Activated naive CD4-positive, alpha-beta T cell treated with anti-CD3 and anti-CD28 coated beads, Interleukin-2, amount 50 U/mL, for 24 hours (primary cell): ENCODE measurements around the gene ESYT2.
A peak's percentile ranks its signal among the peaks of the same experiment; 100 is the strongest.
"Not testable (repeated sequence)": the region's sequence is repeated elsewhere in the genome, so short reads cannot be mapped to it uniquely, and the experiment has no call there.

ENCODE experiments used
- H3K27ac Mint-ChIP-seq: one replicate; pipeline ENCODE4 v1.8.0; 2021; ENCODE audit warnings: mild to moderate bottlenecking, mixed read lengths
- H3K27me3 Mint-ChIP-seq: one replicate; pipeline ENCODE4 v1.8.0; 2021; ENCODE audit warnings: mixed read lengths
- H3K36me3 Mint-ChIP-seq: one replicate; pipeline ENCODE4 v1.8.0; 2021; ENCODE audit warnings: mixed read lengths
- H3K4me1 Mint-ChIP-seq: one replicate; pipeline ENCODE4 v1.8.0; 2021; ENCODE audit warnings: mixed read lengths
- H3K4me3 Mint-ChIP-seq: one replicate; pipeline ENCODE4 v1.8.0; 2021; ENCODE audit warnings: mild to moderate bottlenecking, mixed read lengths
- H3K9me3 Mint-ChIP-seq: one replicate; pipeline ENCODE4 v1.8.0; 2021; ENCODE audit warnings: mixed read lengths

Gene ESYT2

DNA sequence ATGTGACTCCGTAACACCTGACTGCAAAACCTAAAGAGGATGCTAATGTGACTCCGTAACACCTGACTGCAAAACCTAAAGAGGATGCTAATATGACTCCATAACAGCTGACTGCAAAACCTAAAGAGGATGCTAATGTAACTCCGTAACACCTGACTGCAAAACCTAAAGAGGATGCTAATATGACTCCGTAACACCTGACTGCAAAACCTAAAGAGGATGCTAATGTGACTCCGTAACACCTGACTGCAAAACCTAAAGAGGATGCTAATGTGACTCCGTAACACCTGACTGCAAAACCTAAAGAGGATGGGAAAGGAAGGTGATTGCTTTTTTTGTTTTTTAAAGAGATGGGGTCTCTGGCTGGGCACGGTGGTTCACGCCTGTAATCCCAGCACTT lies 9.9 kb upstream of the ESYT2 start:
- peaks cover 14% of the 10 kb centered on the region for H3K4me1 Mint-ChIP-seq
- not testable (repeated sequence) for H3K36me3 Mint-ChIP-seq, H3K27me3 Mint-ChIP-seq, H3K4me3 Mint-ChIP-seq, H3K9me3 Mint-ChIP-seq, H3K27ac Mint-ChIP-seq

DNA sequence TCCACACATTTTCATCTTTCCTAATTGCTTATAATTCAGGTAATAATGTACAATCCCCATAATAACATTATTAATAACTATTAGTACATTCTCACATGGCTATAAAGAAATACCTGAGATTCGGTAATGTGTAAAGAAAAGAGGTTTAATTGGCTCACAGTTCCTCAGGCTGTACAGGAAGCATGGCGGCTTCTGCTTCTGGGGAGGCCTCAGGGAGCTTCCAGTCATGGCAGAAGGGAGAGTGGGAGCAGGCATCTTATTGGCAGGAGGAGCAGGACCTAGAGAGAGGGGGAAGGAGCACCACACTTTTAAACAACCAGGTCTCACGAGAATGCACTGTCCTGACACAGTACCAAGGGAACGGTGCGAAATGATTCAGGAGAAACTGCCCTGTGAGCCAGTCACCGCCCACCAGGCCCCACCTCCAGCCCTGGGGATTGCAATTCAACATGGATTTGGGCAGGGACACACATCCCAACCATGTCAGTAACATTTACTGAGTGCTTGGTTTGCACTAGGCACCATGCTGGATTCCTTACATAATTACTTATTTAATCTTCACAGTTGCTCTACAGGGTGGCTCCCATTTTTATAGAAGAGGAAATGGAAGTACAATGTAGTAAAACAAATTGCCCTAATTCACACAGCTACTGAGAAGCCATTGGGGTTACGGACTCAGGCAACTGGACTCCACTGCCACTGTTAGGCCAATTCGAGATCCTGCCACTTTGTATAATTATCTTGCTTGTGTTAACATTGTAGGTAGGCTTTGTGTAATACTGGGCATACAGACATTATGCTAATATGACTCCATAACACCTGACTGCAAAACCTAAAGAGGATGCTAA lies 8.7 kb upstream of the ESYT2 start:
- Mint-ChIP-seq H3K27ac (no peak overlapping the region), H3K4me1 (peaks cover 9% of the 10 kb centered on the region), H3K36me3 (no peaks in the 10 kb centered on the region), H3K27me3 (no peaks in the 10 kb centered on the region), H3K4me3 (no peak overlapping the region), H3K9me3 (no peaks in the 10 kb centered on the region)

DNA sequence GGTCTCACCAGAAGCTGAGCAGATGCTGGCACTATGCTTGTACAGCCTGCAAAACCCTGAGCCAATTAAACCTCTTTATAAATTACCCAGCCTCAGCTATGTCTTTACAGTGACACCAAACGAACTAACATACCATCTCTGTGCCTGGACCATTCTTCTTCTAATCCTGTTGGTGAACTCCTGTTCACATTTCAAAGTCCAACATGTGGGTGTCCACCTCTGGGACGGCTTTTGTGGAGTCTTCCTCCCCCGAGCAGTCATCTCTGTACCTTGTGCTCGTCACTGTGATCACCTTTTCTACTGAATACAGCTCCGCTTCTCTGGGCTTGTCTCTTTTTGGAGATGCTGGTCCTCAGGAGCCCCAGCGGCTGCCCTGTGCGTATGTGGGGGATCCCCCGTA lies 7.4 kb upstream of the ESYT2 start:
- Mint-ChIP-seq H3K4me3 (no peak overlapping the region), H3K4me1 (no peaks in the 10 kb centered on the region), H3K27ac (no peak overlapping the region), H3K9me3 (no peaks in the 10 kb centered on the region), H3K36me3 (no peaks in the 10 kb centered on the region), H3K27me3 (no peaks in the 10 kb centered on the region)

DNA sequence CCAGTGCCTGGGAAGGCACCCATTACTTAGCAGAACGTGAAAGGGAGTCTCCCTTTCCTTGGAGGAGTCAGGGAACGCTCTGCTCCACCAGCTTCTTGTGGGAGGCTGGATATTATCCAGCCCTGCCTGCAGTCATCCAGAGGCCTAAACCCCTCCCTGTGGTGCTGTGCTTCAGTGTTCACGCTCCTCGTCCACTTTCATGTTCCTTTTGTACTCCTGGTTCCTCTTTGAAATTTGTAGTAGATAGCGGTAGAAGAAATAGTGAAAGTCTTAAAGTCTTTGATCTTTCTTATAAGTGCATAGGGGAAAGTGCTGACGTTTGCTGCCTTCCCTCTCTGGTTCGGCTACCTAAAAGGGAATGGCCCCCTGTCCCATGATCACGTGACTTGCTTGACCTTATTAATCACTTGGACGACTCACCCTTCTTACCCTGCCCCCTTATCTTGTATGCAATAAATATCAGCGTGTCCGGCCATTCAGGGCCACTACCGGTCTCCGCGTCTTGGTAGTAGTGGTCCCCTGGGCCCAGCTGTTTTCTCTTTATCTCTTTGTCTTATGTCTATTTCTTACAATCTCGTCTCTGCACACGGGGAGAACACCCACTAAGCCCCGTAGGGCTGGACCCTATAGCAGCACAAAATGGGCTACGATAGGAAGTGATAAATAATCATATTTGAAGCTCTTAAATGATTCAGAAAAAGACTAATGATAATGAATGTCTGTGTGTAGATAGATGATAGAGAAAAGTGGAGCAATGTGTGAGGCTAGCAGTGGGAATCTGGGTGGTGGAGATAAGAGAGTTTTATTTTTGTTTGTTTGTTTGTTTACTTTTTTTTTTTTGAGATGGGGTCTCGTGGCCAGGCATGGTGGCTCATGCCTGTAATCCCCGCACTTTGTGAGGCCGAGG lies 5.8 kb upstream of the ESYT2 start:
- H3K9me3 Mint-ChIP-seq, result no peaks in the 10 kb centered on the region
- no peaks in the 10 kb centered on the region for H3K36me3 Mint-ChIP-seq
- H3K4me3 Mint-ChIP-seq, result no peak overlapping the region
- H3K27ac Mint-ChIP-seq, result no peak overlapping the region
- H3K27me3 Mint-ChIP-seq, result no peaks in the 10 kb centered on the region
- peaks cover 9% of the 10 kb centered on the region for H3K4me1 Mint-ChIP-seq

DNA sequence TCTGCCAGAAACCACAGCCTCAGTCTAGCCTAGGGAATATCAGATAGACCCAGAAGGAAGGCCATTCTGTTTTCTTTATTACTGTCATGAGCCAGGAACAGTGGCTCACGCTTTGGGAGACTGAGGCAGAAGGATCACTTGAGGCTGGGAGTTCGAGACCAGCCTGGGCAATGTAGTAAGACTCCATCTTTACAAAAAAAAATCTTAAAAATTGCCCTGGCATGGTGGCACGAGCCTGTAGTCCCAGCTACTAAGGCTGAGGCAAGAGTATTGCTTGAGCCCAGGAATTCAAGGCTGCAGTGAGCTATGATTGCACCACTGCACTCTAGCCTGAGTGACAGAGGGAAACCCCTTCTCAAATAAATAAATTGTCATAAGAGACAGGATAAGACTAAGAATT lies 3.7 kb upstream of the ESYT2 start:
- H3K4me1 Mint-ChIP-seq, result peaks cover 10% of the 10 kb centered on the region
- no peaks in the 10 kb centered on the region for H3K9me3 Mint-ChIP-seq
- no peaks in the 10 kb centered on the region for H3K36me3 Mint-ChIP-seq
- H3K27ac Mint-ChIP-seq, result no peak overlapping the region
- no peaks in the 10 kb centered on the region for H3K27me3 Mint-ChIP-seq
- no peak overlapping the region for H3K4me3 Mint-ChIP-seq

DNA sequence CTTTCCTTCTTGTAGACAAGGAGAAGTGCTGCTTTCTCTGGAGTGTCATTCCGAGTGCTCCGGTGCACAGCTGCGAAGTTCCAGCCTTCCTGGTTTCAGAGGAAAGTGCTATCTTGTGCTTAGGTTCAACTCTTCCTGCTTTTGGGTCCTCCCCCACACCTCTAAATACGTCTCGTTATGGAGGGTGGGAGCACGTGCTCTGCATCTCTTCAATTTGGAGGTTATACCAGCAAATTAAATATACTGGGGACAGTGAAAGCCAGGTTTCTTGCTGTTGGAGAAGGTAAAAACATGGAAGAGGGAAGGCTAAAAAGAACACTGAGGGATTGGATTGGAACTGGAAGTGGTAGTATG lies 2.4 kb upstream of the ESYT2 start:
- Mint-ChIP-seq H3K27me3 (no peaks in the 10 kb centered on the region), H3K36me3 (peaks cover 2% of the 10 kb centered on the region), H3K27ac (no peak overlapping the region)

DNA sequence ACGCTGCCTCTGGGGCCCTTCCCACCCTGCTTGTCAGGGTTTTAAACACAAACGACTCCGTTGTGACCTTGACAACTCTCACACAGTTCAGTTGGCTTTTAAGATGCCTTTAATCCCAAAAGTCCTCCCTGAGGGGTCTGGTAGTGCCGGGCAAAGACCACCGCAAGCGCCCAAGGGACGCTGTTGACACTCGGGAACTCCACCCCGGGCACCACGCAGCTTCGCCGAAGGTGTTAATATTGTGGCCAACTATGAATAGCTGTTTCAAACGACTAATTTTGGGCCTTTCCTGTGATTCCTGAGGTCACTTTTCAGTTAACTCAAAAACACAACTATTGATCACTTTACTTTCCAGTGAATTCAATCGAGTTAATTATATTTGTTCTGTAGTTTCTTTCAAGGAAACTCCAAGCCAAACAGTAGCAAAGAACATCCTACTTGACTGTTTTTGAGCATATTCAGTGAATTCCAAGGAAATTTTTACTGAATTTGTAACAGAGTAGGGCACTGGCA lies 958 bp upstream of the ESYT2 start:
- H3K27ac Mint-ChIP-seq, result peak overlapping the region; percentile 91
- H3K9me3 Mint-ChIP-seq, result no peaks in the 10 kb centered on the region
- peaks cover 29% of the 10 kb centered on the region for H3K4me1 Mint-ChIP-seq
- H3K27me3 Mint-ChIP-seq, result no peaks in the 10 kb centered on the region
- H3K4me3 Mint-ChIP-seq, result peak overlapping the region; percentile 80
- H3K36me3 Mint-ChIP-seq, result peaks cover 2% of the 10 kb centered on the region

More for the DNA sequence above, 2.4 kb upstream of the ESYT2 start:
- Mint-ChIP-seq H3K4me1 (peaks cover 19% of the 10 kb centered on the region), H3K4me3 (no peak overlapping the region), H3K9me3 (no peaks in the 10 kb centered on the region)

DNA sequence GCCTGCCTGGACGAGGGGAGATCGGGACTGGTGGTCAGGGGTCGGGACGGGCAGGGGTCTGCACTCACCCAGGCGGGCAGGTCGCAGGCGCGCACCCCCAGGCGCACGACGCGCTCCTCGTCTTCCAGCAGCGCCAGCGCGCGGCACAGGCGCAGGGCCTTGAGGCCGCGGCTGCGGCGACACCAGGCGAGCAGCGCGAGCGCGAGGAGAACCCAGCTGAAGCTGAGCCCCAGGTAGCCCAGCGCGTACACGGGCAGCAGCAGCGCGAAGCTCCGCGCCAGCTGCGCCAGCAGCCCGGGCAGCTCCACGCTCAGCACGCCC lies 328 bp downstream of the ESYT2 start:
- no peak overlapping the region for H3K27ac Mint-ChIP-seq

DNA sequence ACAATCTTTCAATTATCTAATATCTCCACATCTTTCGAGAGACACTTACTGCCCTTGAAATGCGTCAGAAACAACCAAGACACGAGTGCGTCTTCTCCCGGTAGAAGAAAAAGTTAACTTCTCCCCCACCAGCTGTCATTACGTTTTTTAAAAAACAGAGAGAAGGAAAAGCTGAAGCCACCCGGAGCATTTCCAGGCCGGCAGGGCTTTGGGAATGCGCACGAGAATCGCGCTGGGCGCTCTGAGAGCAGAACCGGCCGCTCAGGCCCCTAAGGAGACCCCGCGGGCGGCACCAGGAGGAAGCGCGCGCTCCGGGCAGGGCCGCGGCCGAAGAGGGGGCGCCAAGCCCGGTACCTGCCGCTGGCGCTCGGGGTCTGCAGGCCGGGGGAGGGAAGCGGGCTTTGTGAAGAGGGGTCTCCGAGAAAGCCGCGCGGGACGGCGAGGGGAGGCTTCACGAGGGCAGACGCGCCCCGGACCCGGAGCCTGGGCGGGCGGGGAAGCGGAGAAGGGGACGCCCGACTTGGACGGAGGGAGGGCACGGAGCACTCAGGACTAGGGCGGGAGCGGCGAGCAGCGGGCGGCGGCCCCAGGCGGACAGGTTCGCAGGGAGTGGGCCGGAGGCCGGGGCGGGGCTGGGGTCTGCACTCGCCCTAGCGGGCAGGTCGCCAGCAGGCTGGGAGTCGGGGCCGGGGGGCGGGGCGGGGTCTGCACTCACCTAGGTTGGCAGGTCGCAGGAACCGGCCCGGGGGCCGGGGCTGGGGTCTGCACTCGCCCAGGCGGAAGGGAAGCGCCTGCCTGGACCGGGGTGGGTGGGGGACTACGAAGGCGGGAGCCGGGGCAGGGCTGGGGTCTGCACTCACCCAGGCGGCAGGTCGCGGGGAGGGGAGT lies 932 bp downstream of the ESYT2 start:
- peak overlapping the region; percentile 94 for H3K4me3 Mint-ChIP-seq
- H3K36me3 Mint-ChIP-seq, result peaks cover 2% of the 10 kb centered on the region
- peaks cover 46% of the 10 kb centered on the region for H3K4me1 Mint-ChIP-seq
- H3K27ac Mint-ChIP-seq, result peak overlapping the region; percentile 93
- no peaks in the 10 kb centered on the region for H3K9me3 Mint-ChIP-seq
- H3K27me3 Mint-ChIP-seq, result no peaks in the 10 kb centered on the region

More for the DNA sequence above, 328 bp downstream of the ESYT2 start:
- H3K9me3 Mint-ChIP-seq, result no peaks in the 10 kb centered on the region
- H3K36me3 Mint-ChIP-seq, result peaks cover 2% of the 10 kb centered on the region
- peak overlapping the region; percentile 73 for H3K4me3 Mint-ChIP-seq
- peaks cover 42% of the 10 kb centered on the region for H3K4me1 Mint-ChIP-seq
- no peaks in the 10 kb centered on the region for H3K27me3 Mint-ChIP-seq

DNA sequence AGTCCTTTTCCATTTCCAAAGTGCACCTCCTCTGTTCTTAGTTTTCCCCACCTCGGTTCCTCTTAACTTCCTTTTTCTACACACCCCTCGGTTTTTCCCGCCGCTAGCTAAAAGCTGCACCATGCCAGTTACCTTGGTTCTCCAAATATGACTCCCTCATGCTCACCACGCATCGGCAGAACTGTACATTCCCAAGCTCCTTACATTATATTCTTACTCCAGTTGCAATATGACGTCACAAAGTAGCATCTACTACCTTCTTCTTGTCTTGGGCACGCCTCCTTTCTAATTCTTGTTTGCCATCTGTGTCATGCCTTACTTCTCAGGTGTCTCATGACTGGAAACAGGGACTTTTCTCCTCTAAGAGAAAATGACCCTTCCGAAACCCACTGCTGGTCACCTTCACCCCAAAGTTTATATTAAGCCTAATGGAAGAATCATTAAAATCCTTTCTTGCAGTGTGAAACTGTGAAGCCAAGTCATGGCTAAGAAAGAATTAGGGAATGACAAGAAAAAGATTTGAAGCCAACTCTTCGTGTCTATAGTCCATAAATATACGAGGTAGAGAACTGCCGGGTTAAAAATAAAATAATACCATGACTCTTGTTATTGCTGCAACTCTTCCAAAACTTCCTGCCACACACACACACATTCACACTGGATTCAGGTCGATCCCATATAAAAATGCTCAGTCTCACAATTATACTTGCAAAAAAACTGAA lies 1.7 kb downstream of the ESYT2 start:
- Mint-ChIP-seq H3K4me3 (peak overlapping the region; percentile 94), H3K4me1 (peaks cover 48% of the 10 kb centered on the region), H3K27me3 (no peaks in the 10 kb centered on the region), H3K36me3 (peaks cover 2% of the 10 kb centered on the region), H3K27ac (peak overlapping the region; percentile 93), H3K9me3 (no peaks in the 10 kb centered on the region)

DNA sequence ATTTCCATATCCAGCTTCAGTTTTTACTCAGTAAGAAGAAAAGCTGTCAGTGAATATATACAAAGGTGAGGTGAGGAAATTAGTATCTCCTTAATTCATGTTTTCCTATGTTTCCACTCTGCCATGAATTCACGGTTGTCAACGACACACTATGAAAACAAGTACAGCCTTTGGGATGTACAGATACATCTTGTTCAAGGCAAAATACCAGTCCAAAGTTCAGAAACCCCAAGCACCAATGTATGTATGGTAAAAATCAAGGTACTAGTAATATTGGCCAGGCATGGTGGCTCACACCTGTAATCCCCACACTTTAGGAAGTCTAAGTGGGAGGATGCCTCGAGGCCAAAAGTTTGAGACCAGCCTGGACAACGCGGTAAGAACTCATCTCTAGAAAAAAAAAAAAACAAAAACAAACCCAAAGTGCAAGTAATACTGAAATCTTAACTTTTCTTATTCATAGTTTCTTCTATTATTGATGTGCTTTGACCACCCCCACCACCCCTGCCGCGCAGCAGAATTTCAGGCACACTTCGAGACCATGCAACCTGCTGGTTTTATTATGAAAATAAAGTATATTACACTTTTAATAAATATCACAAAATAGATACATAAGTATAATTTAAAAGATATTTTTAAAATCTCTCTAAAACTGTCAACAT lies 3.5 kb downstream of the ESYT2 start:
- Mint-ChIP-seq H3K27ac (peak overlapping the region; percentile 93), H3K4me3 (peak overlapping the region; percentile 74), H3K4me1 (peaks cover 61% of the 10 kb centered on the region), H3K27me3 (no peaks in the 10 kb centered on the region), H3K36me3 (peaks cover 5% of the 10 kb centered on the region), H3K9me3 (no peaks in the 10 kb centered on the region)

DNA sequence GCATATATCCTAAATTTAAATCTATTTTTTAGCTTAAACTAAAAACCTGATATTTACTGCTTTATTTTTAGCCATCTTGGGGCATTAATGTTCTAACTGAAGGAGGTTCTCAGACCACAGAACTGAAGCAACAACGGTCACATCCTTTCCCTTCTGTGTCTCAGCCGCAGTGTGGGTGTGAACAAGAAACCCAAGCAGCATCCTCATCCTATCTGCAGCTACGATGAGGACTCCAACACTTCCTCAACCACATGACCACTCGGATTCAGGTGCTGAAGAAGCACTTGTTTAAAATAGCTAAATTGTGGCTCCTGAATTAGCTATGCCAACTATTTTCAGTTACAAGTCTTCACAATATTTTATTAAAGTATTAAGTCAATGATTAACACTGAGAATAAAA lies 5.3 kb downstream of the ESYT2 start:
- peaks cover 72% of the 10 kb centered on the region for H3K4me1 Mint-ChIP-seq

DNA sequence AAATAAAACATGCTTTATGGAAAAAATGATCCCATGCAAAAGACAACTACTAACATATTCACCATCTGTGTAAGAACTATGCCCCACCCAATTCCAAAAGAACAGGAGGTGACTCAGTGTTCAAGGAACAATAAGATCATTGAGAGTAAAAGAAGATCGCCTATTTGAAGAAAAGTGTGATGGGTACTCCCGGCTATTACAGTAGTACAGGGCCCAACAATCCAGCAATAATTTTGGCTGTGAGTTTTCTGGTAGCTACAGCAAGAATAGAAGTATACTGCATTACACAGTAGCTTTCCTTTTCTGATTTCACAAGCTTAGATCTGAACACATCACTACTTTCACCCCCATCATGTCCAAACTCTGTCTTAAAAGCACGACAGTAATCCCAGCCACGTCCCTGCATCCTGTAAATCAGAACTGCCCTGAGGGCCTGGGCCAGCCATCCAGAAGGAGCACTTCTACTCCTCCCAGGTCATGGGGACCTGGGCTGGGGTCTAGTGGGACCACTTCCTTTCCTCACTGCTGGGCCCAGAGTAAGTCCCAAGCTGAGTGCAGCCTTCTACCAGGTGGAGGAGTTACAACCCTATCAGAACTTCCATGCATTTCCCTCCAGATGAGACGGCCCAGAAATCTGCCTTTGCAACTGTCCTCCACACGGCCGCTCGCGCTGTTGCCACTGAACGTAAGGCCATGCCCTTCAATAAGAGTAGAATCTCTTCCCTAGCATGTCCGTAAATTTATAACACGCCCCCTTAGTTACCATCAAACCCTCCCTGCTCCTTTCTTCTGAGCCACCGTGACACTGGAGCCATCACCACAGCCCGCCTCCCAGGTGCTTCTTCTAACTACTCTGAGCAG lies 7.9 kb downstream of the ESYT2 start:
- peaks cover 3% of the 10 kb centered on the region for H3K36me3 Mint-ChIP-seq
- no peaks in the 10 kb centered on the region for H3K27me3 Mint-ChIP-seq
- peaks cover 88% of the 10 kb centered on the region for H3K4me1 Mint-ChIP-seq
- peak overlapping the region; percentile 87 for H3K4me3 Mint-ChIP-seq
- no peaks in the 10 kb centered on the region for H3K9me3 Mint-ChIP-seq
- H3K27ac Mint-ChIP-seq, result peak overlapping the region; percentile 100

More for the DNA sequence above, 5.3 kb downstream of the ESYT2 start:
- peak overlapping the region; percentile 57 for H3K4me3 Mint-ChIP-seq
- no peaks in the 10 kb centered on the region for H3K9me3 Mint-ChIP-seq
- peak overlapping the region; percentile 92 for H3K27ac Mint-ChIP-seq
- H3K36me3 Mint-ChIP-seq, result peaks cover 5% of the 10 kb centered on the region
- no peaks in the 10 kb centered on the region for H3K27me3 Mint-ChIP-seq
